ENCODE data around the gene MAOB. TPM values are rescaled to one million over a fixed set of nuclear protein-coding genes. Genes with fewer than 3 reads are reported as not detected.
"Not testable (repeated sequence)": the region's sequence is repeated elsewhere in the genome, so short reads cannot be mapped to it uniquely, and the experiment has no call there.

Gene MAOB
- total RNA-seq, 1 donor from 2014 or later = 28.2 TPM

DNA sequence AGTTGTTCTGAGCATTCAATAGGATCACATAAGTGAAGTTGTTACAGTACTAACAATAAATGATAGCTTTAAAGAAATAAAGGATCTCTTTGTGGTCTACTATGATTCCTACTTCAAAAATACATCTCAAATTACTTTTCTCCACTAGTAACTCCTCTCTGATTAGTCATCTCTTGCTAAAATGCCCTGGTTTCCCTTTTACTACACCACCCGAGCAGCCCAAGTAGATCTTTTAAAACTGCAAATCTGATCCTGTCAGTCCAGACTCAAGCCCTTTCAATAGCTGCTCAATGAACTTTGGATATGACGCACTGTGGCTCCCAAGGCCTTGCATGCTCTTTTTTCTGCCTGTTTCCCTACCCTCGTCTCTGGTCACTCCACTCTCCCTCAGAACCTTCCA, 128.6 kb downstream of the MAOB start:
- no peak for DNase-seq (ENCODE audit: low spot score)

DNA sequence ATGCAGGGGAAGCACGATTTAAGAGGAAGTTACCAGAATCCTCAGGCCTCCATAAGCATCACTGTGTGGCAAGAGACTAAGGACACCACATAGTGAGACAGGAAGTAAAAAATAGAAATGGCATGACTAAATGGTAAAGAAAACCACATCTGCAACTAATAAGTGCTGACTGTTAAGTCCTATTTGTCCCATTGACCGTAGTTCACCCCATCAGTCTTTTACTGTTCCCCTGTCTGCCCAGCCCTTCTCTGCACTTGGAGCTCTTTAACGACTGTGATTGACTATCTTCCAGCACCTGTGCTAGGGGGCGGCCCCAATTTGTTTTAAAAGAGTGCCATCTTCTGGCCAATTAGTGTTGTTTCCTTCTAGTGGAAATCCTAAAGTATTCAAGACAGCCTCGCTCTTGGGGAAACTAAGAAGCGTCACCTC, 132.0 kb downstream of the MAOB start:
- peak; percentile 50 for DNase-seq (ENCODE audit: low spot score)

DNA sequence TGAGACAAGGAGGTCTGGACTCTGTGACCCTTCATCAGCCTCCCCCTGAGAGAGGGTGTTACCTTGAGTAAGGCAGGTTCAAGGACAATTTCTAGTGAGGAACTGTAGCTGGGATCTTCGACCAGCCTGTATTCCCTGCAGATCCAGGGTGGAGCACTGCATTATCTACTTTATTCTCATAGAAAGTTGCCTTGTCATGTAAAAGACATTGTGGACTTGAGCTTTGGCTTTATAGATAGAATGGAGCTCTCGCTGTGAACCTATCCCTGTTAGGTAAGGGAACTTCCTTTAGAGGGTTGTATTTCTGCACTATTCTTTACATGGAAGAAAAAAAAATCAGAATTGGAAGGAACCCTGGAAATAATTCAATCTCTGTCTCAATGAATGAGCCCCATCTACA, 134.8 kb downstream of the MAOB start:
- DNase-seq (ENCODE audit: low spot score) = no peak

DNA sequence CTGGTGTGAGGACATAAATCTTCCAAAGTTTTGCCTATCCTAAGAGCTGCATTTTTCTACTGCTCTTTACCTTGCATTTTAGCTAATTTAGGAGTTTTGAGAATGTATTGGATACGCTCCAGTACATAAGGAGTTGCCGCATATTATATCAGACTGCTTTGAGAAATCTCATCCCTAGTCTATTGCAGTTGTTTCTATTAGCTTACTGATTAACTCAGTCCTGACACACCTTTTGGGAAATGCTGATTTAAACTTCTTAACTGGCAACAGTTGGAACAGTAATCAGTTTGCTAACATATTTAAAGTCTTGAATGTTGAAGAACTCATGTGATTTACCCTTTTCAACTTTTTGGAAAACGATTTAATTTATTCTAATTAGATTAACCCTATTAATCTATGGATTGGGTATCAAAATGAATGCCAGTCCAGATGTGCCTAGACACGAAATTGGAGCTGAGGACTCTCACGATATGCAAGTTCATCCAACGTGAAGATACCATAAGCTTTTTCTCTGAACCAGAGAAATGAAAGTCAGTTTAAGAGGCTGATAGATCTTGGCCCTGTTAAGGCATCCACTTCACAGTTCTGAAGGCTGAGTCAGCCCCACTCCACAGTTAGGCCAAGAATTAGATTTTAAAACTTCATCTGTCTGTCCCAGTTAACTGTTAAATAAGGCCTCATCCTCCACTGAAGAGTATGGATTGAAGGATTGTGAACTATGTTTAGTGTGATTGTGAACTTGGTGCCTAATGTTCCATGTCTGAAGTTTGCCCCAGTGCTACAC, 136.1 kb downstream of the MAOB start:
- DNase-seq (ENCODE audit: low spot score) = no peak

DNA sequence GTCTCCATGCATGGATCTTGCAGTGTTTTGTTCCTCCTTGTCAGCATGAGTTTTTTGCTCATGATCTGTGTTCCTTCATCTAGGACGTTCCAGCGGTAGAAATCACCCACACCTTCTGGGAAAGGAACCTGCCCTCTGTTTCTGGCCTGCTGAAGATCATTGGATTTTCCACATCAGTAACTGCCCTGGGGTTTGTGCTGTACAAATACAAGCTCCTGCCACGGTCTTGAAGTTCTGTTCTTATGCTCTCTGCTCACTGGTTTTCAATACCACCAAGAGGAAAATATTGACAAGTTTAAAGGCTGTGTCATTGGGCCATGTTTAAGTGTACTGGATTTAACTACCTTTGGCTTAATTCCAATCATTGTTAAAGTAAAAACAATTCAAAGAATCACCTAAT, 138.0 kb downstream of the MAOB start:
- no peak for DNase-seq (ENCODE audit: low spot score)

DNA sequence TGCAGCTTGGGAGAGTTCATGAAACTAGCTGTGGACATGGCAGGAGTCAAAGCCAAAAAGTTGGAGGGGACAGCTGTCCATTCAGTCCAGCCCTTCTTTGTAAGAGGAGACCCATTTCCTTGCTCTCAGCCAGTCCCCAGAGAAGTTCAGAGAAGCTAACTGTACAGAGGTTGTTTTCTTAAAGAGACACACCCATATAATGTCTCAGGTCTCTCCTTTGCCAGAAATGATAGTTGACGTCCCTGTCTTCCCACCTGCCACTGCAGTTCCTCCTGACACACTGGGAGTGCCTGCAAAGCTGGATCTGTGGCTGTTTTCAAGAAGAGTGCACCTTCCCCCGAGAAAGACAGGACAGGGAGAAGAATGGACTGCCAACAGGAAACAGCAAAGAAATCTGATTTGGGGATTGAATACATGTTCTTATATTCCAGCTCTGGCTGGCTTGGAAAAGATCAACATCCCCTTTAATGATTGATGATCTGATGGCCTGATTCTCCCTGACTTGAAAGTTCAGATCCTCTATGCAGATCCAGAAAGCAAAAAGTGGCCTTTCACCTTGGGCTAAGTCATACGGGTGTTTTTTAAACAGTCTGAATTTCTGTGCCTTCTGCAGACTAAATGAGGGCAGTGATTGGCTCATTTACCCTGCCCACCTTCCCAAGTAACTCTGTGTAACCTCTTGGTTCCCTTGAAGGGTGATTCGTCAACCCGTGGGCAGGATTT, 139.0 kb downstream of the MAOB start:
- DNase-seq (ENCODE audit: low spot score) = no peak

DNA sequence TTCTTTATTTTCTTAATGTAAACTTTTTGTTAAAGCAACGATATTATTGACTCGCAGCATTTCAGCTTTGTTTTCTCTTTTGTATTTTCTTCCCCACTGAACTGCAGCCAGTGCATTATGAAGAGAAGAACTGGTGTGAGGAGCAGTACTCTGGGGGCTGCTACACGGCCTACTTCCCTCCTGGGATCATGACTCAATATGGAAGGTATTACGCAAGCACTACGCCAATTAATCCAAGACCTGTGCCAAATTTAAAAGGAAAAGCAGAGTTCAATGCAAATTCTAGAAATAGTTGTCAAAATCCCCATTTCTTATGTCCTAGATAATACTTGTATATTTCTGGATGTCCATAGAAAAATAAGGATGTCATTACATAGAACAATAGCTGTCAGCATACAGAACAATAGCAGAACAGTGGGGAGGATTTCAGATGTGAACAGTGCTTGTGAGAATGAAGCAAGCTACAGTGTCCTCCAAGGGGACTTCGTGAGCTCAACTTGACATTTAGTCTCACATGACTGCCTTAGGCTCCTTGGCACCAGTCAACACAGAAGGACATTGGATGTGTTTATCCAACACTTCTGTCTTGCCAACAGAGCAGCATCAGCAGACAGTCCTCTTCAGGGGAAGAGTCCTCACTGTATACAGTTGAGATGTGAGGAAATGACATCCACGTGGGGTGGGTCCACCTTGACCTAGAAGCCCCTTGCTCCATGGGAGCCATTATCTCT, 140.2 kb downstream of the MAOB start:
- no peak for DNase-seq (ENCODE audit: low spot score)

DNA sequence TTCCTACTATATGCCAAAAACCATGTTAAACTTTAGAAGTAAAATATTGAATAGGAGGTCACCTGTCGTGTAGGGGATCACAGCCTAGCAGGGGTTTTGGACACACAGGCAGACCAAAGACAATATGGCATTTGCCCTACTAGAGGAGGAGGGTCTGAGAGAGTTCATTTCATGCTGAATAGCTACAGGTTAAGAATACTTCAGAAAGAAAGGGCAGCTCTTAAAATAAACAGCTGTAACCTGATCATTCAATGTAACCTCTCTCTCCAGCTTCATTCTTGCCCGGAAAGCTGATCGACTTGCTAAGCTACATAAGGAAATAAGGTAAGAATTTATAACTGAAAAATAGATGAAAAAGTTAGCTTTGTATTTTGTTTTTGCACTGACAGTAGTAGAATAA, 146.3 kb downstream of the MAOB start:
- no peak for DNase-seq (ENCODE audit: low spot score)

DNA sequence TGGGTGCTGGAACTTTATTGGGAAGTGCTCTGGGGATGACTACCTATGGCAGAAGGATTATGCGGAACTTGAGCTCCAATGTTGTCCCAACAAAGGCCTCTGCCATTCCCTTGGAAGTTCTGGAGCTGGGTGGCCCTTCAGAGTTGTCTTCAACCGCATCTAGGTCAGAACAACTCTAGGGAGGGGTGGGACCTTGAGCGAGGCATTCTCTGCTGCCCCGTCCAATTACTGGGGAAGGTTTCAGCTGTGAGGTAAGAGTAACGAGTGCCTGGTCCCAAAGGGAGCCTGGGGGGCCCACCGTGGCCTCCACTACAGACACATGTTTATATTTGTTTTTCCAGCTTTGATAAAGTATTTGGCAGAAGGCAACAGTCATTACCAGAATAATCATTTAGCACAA, 146.7 kb downstream of the MAOB start:
- DNase-seq (ENCODE audit: low spot score) = no peak

DNA sequence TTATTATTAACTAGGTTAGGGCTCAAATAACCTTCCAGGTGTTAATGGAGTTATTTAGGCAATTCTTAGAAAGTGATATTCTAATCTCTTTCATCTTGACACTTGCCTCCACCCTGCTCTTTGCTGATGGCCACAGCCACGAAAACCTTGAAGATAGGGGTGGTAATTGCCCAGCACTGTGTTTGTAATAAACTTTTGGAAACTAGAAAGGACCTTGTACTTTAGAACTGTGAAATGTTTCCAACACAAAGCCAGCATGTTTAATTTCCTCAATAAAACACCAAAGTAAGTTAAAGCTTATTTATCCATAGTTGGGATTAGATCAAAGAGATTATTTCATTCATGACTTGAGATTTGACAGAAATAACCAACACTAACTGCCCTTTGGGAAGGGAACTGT, 147.8 kb downstream of the MAOB start:
- no peak for DNase-seq (ENCODE audit: low spot score)

DNA sequence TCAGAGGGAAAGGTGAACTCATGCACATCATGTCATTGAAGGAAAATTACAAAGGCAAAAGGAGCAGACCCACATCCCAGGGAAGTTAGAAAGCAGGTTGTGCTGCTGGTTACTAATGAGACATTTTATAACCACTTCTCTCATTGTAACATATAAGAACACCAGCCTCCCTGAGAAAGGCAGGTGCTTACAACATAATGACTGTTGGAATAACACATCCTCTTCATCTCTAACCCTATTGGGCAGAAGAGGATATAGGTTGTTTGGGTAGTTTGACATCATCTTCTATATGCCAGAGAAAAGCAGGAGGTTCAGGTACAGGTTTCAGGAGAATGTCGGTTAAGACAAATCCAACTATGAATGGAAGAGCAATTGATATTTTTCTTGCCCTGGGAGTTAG, 148.6 kb downstream of the MAOB start:
- no peak for DNase-seq (ENCODE audit: low spot score)

DNA sequence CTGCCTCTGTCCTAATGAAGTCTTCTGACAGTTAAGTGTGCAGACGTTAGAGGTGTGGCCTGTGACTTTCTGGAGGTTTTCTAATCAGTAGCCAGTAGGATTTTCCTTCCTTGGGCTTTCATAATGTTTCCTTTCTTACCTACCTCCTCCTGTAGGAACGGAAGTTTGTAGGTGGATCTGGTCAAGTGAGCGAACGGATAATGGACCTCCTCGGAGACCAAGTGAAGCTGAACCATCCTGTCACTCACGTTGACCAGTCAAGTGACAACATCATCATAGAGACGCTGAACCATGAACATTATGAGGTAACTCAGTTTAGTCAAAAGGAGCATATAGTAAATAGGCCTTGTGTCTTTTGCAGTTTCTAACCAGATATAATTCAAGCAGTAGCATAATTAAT, 151.2 kb downstream of the MAOB start:
- no peak for DNase-seq (ENCODE audit: low spot score)

DNA sequence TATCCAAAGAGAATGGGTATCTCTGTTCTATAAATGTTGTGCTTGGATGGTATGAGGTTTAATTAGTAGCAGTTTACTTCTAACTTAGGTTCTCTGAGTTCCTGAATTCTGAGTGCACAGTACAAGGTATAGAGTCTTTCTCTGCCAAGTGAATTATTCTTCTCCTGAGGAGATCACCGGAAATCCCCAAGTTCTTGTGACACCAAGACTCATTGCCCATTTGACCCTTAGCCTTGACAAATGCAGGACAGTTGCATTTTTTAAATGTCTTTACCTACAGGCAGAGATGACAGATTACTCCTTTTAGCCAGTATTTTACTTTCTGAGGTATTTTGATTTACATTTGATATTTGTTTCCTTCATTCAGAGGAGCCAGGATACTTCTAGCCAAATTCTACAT, 153.3 kb downstream of the MAOB start:
- no peak for DNase-seq (ENCODE audit: low spot score)

DNA sequence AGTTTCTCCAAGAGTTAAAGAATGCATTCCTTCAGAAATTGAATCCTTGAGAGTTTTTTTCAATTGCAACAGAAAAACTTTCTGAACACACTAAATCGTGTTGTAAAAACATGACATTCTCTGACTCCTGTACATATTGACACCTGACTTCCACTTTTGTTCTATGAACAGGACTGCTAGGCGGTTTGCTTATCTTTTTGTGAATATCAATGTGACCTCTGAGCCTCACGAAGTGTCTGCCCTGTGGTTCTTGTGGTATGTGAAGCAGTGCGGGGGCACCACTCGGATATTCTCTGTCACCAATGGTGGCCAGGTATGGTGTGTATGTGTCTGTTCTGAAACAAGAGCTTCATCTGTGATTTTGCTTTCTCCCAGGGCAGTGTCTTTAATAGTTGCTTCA, 154.2 kb downstream of the MAOB start:
- DNase-seq (ENCODE audit: low spot score) = no peak

DNA sequence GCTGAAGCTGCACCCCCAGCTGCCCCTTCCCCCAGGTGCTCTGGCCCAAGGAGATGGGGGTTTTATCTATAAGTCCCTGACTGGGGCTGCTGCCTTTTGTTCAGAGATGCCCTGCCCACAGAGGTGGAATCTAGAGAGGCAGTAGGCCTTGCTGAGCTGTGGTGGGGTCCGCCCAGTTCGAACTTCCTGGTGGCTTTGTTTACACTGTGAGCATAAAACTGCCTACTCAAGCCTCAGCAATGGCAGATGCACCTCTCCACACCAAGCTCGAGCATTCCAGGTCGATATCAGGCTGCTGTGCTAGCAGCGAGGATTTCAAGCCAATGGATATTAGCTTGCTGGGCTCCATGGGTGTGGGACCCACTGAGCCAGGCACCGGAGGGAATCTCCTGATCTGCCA, 155.0 kb downstream of the MAOB start:
- DNase-seq (ENCODE audit: low spot score) = not testable (repeated sequence)

DNA sequence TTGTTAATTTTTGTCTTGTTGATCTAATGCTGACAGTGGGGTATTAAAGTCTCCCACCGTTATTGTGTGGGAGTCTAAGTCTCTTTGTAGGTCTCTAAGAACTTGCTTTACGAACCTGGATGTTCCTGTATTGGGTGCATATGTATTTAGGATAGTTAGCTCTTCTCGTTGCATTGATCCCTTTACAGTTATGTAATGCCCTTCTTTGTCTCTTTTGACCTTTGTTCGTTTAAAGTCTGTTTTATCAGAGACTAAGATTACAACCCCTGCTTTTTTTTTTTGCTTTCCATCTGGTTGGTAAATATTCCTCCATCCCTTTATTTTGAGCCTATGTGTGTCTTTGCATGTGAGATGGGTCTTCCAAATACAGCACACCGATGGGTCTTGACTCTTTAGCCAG, 157.0 kb downstream of the MAOB start:
- DNase-seq (ENCODE audit: low spot score) = not testable (repeated sequence)

DNA sequence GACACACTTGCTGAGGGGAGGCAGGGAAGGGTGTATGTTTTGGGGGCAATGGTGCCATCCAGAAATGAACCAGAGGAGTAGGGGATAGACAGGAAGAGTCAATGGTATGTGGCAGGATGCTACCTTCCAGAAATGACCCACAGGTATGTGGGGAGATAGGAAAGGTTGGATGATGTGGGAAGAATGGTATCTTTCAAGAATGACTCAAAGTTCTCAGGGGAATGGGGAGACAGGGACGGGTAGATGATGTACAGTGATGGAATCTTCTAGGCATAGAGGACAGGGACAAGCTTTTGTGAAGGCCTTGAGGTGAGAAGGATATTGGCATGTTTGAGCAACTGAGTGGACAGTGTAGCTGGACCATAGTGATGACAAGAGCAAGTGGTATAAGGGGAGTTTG, 161.3 kb downstream of the MAOB start:
- no peak for DNase-seq (ENCODE audit: low spot score)

DNA sequence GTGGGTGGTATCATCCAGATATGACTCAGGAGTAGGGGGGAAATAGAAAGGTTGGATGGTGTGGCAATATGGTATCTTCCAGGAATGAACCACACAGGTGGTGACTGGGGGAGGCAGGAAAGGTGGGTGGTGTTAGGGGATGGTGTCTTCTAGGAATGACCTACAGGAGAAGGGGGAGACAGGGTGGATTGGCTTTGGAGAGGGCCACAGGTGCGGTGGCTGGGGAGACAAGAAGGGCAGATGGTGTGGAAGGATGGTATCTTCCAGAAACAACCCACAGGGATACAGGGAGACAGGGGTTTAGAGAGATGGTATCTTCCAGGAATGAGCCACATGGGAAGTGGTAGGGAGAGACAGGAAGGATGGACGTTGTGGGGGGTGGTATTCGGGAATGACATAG, 162.2 kb downstream of the MAOB start:
- DNase-seq (ENCODE audit: low spot score) = no peak

DNA sequence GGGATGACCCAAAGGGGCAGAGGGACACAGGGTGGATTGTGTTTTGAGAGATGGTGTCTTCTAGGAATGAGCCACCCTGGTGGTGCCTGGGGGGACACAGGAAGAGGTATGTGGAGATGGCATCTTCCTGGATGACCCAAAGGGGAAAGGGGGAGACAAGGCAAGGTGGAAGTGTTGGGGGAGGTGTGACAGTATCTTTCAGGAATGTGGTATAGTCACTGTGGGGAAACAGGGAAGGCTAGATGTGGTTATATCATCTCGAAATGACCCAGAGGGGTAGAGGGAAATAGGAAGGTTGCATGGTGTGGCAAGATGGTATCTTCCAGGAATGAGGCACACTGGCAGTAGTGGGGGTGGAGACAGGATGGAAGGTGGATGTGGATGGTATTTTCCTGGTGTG, 163.3 kb downstream of the MAOB start:
- no peak for DNase-seq (ENCODE audit: low spot score)

DNA sequence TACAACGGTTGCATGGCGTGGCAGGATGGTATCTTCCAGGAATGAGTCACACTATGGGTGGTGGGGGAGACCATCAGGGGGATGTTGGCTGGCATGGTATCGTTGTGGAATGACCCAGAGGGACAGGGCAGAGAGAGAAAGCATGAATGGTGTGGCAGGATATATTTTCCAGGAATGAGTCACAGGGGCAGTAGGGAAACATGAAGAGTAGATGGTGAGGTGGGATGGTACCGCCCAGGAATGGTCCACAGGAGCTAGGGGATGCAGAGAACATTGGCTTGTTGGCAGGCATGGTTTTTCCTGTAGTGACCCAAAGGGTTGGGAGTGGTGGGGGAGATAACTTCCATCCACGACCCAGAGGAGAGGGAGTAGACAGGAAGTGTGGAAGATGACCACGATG, 163.7 kb downstream of the MAOB start:
- no peak for DNase-seq (ENCODE audit: low spot score)

DNA sequence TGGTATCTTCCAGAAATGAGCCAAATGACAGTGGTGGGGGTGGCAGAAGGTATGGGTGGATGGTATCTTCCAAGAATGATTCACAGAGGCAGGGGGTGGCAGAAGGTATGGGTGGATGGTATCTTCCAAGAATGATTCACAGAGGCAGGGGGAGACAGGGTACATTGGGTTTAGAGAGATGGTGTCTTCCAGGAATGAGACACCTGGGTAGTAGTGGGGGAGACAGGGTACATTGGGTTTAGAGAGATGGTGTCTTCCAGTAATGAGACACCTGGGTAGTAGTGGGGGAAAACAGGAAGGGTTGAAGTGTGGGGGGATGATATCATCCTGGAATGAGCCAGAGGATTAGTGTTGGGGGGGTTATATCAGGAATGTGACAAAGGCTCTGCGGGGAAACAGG, 164.2 kb downstream of the MAOB start:
- DNase-seq (ENCODE audit: low spot score) = no peak

DNA sequence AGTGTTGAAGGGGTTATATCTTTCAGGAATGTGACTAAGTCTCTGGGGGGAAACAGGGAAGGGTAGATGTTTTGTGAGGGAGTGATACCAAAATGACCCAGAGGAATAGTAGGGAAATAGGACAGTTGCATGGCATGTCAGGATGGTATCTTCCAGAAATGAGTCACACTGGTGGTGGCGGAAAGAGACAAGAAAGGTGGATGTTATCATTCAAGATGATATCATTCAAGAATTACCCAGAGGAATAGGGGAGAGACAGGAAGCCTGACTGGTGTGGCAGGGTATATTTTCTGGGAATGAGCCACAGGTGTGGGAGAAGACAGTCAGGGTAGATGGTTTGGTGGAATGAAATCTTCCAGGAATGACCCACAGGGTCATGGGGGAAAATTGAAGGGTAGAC, 165.1 kb downstream of the MAOB start:
- no peak for DNase-seq (ENCODE audit: low spot score)

DNA sequence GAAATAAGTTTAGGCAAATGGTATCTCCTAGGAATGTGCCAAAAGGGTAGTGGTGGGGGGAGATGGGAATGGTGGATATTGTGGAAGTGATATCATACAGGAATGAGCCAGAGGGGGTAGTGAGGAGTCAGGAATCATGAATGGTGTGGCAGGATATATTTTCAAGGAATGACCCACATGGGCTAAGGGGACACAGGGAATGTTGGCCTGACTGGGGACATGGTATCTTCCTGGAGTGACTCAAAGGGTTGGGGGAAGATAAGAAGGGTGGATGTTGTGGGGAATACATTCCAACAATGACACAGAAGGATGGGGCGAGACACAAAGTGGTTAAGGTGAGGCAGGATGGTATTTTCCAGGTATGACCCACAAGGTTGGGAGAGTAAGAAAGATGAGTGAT, 165.6 kb downstream of the MAOB start:
- DNase-seq (ENCODE audit: low spot score) = no peak

All from ureter (tissue), 1 donor.